GM12872 (cell line): ENCODE results near the gene OR52B6.

ENCODE experiments used
- TF ChIP-seq, protein P1 (sequence below): IDR thresholded peaks from 3 replicates; pipeline ENCODE4 v1.5.1; 2011; ENCODE audit warnings: low read depth, mild to moderate bottlenecking, low read length, moderate library complexity; ENCODE audit not compliant: insufficient read depth

OR52B6 gene

DNA sequence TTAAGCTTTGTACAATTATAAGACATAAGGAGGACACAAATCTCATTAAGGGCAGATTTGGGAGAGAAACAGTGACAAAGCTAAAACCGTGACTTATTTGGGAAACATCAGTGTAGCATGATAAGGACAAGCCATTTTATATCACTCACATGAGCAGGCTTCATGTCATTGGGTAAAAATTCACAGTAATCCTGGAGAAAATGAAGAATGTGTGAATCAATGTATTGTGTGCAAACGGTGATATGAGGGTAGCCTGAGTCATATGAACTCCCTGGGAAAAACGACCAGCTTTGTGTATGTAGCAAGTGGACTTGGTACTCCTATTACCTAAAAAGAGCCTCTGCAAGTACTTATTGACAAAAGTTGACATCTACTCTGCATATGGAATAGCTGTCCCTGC lies 38.1 kb downstream of the OR52B6 start:
- TF ChIP-seq, protein P1, sequence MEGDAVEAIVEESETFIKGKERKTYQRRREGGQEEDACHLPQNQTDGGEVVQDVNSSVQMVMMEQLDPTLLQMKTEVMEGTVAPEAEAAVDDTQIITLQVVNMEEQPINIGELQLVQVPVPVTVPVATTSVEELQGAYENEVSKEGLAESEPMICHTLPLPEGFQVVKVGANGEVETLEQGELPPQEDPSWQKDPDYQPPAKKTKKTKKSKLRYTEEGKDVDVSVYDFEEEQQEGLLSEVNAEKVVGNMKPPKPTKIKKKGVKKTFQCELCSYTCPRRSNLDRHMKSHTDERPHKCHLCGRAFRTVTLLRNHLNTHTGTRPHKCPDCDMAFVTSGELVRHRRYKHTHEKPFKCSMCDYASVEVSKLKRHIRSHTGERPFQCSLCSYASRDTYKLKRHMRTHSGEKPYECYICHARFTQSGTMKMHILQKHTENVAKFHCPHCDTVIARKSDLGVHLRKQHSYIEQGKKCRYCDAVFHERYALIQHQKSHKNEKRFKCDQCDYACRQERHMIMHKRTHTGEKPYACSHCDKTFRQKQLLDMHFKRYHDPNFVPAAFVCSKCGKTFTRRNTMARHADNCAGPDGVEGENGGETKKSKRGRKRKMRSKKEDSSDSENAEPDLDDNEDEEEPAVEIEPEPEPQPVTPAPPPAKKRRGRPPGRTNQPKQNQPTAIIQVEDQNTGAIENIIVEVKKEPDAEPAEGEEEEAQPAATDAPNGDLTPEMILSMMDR, result no peak

DNA sequence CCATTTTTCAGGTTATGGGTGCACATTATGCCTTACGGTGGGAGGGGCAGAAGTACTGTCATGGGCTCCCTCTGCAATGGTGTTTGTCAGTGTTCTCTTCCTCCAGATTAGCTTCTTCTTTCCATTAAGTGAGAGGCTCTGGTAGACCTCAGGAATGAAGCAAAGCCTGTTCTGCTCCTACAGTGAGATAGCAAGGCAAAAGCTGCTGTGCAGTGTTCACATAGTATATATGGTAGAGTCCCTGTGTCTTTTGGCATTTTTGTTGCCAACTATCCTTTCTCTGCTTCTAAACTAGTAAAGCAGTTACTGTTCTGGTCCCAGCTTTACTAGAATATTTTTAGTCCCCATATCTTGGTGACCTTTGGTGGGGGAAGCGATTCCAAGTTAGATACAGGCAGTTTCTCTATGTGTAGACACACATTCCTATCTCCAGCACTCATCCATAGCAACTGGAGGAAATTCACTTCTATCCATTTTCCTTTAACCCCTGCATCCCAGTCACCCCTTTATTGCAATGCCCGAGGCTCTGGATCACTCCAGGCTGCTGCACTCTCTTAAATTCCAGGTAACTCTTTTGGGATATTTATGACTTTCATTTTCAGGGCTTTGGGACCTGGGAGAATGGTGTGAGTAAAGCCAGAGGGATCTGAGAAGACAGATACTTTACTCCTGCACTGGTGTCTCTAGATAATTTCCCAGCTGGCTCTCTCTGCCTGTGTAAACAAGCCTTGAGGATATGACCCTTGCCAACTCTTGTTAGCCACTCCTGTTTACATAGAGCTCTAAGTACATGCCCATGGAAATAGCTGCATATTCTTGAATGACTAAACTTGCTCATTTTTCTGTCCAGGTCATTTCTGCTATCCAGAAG lies 40.2 kb downstream of the OR52B6 start:
- TF ChIP-seq, protein P1, result no peak

DNA sequence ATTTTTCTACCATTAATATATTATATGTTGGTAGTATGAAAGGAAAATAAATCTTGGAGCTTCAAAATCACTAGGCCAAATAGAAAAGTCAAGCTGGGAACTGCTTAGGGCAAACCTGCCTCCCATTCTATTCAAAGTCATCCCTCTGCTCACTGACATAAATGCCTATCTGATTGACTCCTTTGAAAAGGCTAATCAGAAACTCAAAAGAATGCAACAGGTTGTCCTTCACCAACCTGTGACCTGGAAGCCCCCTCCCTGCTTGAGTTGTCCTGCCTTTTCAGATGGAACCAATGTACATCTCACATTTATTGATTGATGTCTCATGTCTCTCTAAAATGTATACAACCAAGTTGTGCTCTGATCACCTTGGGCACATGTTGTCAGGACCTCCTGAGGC lies 40.9 kb downstream of the OR52B6 start:
- TF ChIP-seq, protein P1, result no peak

DNA sequence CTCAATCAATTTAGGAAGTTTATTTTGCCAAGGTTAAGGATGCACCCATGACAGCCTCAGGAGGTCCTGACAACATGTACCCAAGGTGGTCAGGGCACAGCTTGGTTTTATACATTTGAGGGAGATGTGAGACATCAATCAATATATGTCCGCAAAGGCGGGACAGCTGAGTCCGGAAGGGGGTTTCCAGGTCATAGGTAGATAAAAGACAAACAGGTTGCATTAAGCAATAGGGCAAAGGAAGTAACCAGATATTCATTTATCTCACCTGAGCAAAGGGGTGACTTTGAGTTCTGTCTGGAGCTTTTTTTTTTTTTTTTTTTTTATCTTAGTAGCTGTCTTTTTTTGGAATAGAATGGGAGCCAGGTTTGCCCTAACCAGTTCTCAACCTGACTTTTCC lies 42.1 kb downstream of the OR52B6 start:
- TF ChIP-seq, protein P1, result no peak

DNA sequence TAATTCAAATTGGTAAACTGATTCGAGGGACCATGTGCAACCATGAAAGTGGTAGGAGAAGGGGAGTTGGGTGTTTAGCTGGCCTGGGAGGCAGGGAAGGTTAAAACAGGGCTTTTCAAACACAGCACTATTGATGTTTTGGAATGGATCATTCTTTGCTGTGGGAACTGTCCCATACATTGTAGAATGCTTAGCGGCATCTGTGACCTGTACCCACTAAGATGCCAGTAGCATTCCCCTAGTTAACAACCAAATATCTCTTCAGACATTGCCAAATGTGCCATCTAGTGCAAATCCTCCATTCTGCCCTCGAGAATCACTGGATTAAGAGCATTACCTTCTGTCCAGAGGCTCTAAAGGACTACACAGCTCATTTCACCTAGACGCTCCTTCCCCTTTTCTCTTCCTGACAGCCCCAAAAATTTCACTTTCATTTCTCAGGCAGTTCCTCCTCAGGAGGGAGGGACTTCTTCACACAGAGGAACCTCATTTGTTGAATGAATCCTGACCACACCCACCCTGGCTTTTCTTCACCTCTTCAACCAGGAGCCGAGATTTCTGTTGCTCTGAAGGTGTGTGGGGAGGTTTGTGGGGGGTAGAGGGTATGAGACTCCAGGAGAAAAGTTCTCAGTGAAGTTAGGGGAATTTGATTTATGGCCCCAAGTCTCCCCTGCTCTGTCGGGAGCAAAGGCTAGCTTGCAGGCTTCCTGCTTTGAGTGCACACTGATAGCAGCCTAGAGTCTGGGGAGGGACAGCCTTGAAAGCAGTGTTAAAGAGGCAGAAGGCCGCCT lies 44.0 kb downstream of the OR52B6 start, which contains the start of gene TRIM34:
Gene TRIM34 (plus strand): TSS at position 513 of the 791 bp plus-strand sequence. CDS start 7,331 bp downstream, outside the sequence.
- TF ChIP-seq, protein P1, result no peak

DNA sequence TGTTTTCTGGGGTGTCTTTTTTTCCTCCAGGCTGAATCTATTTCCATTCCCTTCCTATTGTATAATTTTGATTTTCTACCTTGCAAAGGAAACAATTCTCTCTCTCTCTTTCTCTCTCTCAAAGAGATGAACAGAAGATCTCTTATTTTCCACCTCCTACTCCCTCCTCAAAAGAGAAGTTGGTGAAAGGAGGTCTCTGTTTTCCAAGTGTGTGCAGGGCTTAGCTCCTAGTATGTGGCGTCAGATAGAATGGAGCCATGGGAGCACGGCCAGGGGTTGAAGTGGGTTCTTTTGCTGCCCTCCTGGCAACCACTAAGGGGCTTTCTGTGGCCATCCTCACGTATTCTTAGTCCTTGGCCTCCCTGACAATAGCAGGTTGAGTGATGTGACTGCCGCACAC lies 44.6 kb downstream of the OR52B6 start:
- TF ChIP-seq, protein P1, result no peak

DNA sequence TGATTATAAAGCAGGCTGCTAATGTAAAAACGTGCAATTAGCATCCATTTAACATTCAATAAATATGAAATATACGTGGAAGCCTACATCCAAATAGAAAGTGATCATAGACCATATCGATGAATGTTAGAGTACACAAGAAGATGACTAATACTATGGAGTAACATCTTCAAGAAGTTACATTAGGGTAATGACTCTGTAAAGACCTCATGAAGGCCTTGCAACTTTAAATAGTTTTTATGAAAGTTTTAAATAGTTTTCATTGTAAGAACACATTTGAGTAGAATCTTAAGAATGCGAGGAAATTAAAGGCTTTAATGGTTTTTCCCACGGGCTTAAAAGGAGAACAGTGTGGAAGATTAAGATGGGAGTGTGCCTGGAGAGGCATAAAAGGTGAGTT lies 45.5 kb downstream of the OR52B6 start:
- TF ChIP-seq, protein P1, result no peak
